CD8-positive, alpha-beta memory T cell (primary cell): ENCODE data around the gene PLN. TPM values are rescaled to one million over a fixed set of nuclear protein-coding genes. Genes with fewer than 3 reads are reported as not detected.

Experiments
- CTCF ChIA-PET: fragments of 350-600 bp; sonication (Branson Sonifier 250); formaldehyde crosslinking; loops from one replicate; lab custom pipeline; 2021; ENCODE audit warnings: antibody characterized with exemption; lab: Charles Lee
- POLR2A ChIA-PET: fragments of 350-600 bp; sonication (Branson Sonifier 250); formaldehyde crosslinking; loops from one replicate; lab custom pipeline; 2021; ENCODE audit warnings: antibody characterized with exemption; lab: Charles Lee
- DNase-seq, 5 donors: peaks; one replicate each; pipeline versions ENCODE4 v3.0.0 to v3.0.0-alpha.2; 2020 to 2022; ENCODE audit warnings: mixed read lengths in 1 of 5
- H3K27ac ChIP-seq: one replicate; pipeline ENCODE4 v1.7.0; 2013; ENCODE audit warnings: low read depth, mild to moderate bottlenecking, low read length, moderate library complexity
- H3K27me3 ChIP-seq: 2 replicates; pipeline ENCODE4 v1.7.0; 2013; ENCODE audit warnings: low read length, mild to moderate bottlenecking; ENCODE audit not compliant: insufficient read depth, poor library complexity, severe bottlenecking
- H3K36me3 ChIP-seq: 2 replicates; pipeline ENCODE4 v1.7.0; 2013; ENCODE audit warnings: mild to moderate bottlenecking, low read length, moderate library complexity; ENCODE audit not compliant: insufficient read depth
- H3K4me1 ChIP-seq: 2 replicates; pipeline ENCODE4 v1.7.0; 2013; ENCODE audit warnings: mild to moderate bottlenecking, low read length, moderate library complexity; ENCODE audit not compliant: insufficient read depth
- H3K4me3 ChIP-seq: 2 replicates; pipeline ENCODE4 v1.7.0; 2013; ENCODE audit warnings: mild to moderate bottlenecking, low read length
- H3K9me3 ChIP-seq: 2 replicates; pipeline ENCODE4 v1.7.0; 2013; ENCODE audit warnings: mild to moderate bottlenecking, low read length
- H3K27ac Mint-ChIP-seq, 8 donors: one replicate each; pipeline ENCODE4 v1.8.0; 2020 to 2021; ENCODE audit warnings: mixed read lengths in 8 of 8, mild to moderate bottlenecking in 6 of 8, inconsistent platforms in 3 of 8, moderate library complexity in 3 of 8
- H3K27me3 Mint-ChIP-seq, 2 donors: one replicate each; pipeline ENCODE4 v1.8.0; 2020 to 2021; ENCODE audit warnings: mixed read lengths in 2 of 2, mild to moderate bottlenecking in 1 of 2, moderate library complexity in 1 of 2
- H3K36me3 Mint-ChIP-seq, 3 donors: one replicate each; pipeline ENCODE4 v1.8.0; 2020 to 2021; ENCODE audit warnings: mixed read lengths in 3 of 3, inconsistent platforms in 1 of 3, mild to moderate bottlenecking in 1 of 3
- H3K4me1 Mint-ChIP-seq, 3 donors: one replicate each; pipeline ENCODE4 v1.8.0; 2020 to 2021; ENCODE audit warnings: mixed read lengths in 3 of 3, inconsistent platforms in 1 of 3, mild to moderate bottlenecking in 1 of 3
- H3K4me3 Mint-ChIP-seq, 7 donors: one replicate each; pipeline ENCODE4 v1.8.0; 2020 to 2021; ENCODE audit warnings: mixed read lengths in 7 of 7, mild to moderate bottlenecking in 6 of 7, moderate library complexity in 4 of 7, inconsistent platforms in 2 of 7
- H3K9me3 Mint-ChIP-seq, 5 donors: one replicate each; pipeline ENCODE4 v1.8.0; 2020 to 2022; ENCODE audit warnings: mixed read lengths in 5 of 5, mild to moderate bottlenecking in 3 of 5, moderate library complexity in 2 of 5, inconsistent platforms in 1 of 5
- polyA plus RNA-seq: library from polyadenylated mRNA; unstranded; fragments of 300-500 nt; fragmentation: Illumina TruSeq; gene quantifications from one replicate; pipeline ENCODE4 v1.2.3, GENCODE V29; 2021
- total RNA-seq, 2 experiments: library from RNA; stranded (reverse); gene quantifications; one replicate each; pipeline ENCODE4 v1.2.3, GENCODE V29; 2021

PLN gene
- total and polyA plus RNA-seq, 3 experiments from 2014 or later, result 0.49 TPM; not detected in 2

DNA sequence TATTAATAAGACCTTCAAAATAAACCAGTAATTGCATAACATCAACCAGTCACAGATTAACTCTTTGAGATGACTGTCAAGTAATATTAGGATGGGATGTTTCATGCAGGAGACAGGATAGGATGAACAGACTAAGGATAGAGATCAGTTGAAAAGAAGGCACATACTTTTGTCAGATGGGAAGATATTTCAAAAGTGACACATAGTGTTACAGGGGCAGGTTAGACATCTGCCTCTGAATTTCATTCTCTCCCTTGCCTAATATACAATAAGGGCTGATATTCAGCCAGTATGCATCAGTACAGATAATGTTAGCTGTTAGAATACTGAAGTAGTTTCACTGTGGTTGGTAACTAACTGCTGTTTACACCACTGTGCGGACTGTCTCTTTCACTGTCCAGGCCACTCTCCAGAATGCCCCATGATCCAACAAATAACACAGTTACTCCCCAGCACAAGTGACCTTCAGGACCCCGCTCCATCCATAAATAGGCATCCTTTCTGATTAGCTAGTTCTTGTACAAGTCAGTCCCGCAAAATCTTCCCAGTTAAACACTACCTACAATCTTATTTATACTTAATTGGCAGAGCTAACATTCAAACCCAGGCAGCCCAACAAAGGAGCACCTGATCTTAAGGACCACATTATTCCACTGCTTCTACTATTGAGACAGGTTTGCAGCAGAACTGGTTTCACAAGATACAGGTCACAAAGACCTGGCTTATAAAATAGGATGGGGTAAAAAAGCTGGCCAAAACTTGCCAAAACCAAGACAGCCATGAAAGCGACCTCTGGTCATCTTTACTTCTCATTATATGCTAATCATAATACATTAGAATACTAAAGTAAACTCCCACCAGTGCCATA is 21.9 kb upstream of the PLN start:
- Histone ChIP-seq H3K27me3 (no peaks in the 10 kb centered on the region), H3K27ac (no peak overlapping the region), H3K4me1 (no peaks in the 10 kb centered on the region), H3K9me3 (no peaks in the 10 kb centered on the region), H3K4me3 (no peak overlapping the region), H3K36me3 (no peaks in the 10 kb centered on the region)
- peak overlapping the region in 3 of 8 donors; percentile 24 to 49 (median 36) for H3K27ac Mint-ChIP-seq
- peaks cover 7 to 30% (median 20%) of the 10 kb centered on the region in 3 donors for H3K36me3 Mint-ChIP-seq
- H3K4me3 Mint-ChIP-seq, result no peak overlapping the region
- H3K4me1 Mint-ChIP-seq, result peaks cover 36 to 54% (median 45%) of the 10 kb centered on the region in 3 donors
- ChIA-PET POLR2A (no interaction called here), CTCF (no interaction called here)
- peaks cover 0 to 3% (median 0%) of the 10 kb centered on the region in 5 donors for H3K9me3 Mint-ChIP-seq
- no peaks in the 10 kb centered on the region for H3K27me3 Mint-ChIP-seq
- DNase-seq, result no peak

DNA sequence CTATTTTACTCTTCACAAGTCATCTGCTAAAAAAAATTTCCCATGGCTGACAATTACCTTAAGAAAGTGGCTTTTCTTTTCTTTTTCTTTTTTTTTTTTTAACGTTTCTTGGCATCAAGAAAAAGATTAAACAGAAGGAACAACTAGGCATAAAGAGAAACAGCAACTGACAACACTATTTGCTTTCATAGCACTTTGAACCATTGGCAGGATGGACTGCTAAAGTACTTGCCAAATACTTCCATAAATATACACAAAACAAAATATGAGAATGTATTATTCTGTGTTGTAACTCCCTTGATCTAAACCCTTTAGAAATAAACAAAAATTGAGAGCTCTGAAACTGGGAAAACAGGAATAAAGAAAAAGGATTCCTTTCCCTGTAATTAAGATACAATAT is 20.0 kb upstream of the PLN start:
- Histone ChIP-seq H3K27ac (no peak overlapping the region), H3K27me3 (no peaks in the 10 kb centered on the region), H3K4me1 (no peaks in the 10 kb centered on the region), H3K36me3 (no peaks in the 10 kb centered on the region), H3K4me3 (no peak overlapping the region), H3K9me3 (no peaks in the 10 kb centered on the region)
- DNase-seq, result no peak
- peaks cover 0 to 3% (median 0%) of the 10 kb centered on the region in 5 donors for H3K9me3 Mint-ChIP-seq
- H3K27ac Mint-ChIP-seq, result peak overlapping the region in 1 of 8 donors; percentile 3
- ChIA-PET POLR2A (no interaction called here), CTCF (no interaction called here)
- H3K4me3 Mint-ChIP-seq, result no peak overlapping the region
- peaks cover 50 to 74% (median 64%) of the 10 kb centered on the region in 3 donors for H3K4me1 Mint-ChIP-seq
- H3K27me3 Mint-ChIP-seq, result no peaks in the 10 kb centered on the region
- H3K36me3 Mint-ChIP-seq, result peaks cover 3 to 17% (median 17%) of the 10 kb centered on the region in 3 donors

DNA sequence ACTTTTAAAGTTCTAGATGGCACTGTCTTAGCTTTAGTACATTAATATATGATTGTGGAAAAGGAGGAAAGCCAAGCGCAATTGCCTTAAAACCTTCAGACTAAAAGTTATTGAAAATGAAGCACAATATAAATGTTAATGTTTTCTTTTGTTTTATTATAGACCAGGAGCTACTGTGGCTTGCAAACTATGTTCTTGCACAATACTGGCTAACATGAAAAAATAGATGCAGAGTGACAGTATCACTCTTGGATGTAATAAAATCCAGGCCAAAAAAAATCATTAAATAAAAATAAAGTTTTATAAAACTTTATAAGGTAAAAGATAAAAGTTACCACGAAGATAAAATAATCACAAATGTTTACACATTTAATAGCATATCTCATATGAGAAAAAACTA is 18.3 kb upstream of the PLN start:
- no peaks in the 10 kb centered on the region for H3K4me1 ChIP-seq
- Mint-ChIP-seq H3K9me3 (peaks cover 0 to 3% (median 0%) of the 10 kb centered on the region in 5 donors), H3K27me3 (no peaks in the 10 kb centered on the region), H3K27ac (no peak overlapping the region), H3K4me1 (peaks cover 50 to 76% (median 68%) of the 10 kb centered on the region in 3 donors), H3K4me3 (no peak overlapping the region), H3K36me3 (peaks cover 4 to 17% (median 11%) of the 10 kb centered on the region in 3 donors)
- no peaks in the 10 kb centered on the region for H3K9me3 ChIP-seq
- POLR2A ChIA-PET, result no interaction called here
- CTCF ChIA-PET, result no interaction called here
- DNase-seq, result no peak
- H3K27ac ChIP-seq, result no peak overlapping the region
- no peaks in the 10 kb centered on the region for H3K36me3 ChIP-seq
- no peak overlapping the region for H3K4me3 ChIP-seq
- H3K27me3 ChIP-seq, result no peaks in the 10 kb centered on the region

DNA sequence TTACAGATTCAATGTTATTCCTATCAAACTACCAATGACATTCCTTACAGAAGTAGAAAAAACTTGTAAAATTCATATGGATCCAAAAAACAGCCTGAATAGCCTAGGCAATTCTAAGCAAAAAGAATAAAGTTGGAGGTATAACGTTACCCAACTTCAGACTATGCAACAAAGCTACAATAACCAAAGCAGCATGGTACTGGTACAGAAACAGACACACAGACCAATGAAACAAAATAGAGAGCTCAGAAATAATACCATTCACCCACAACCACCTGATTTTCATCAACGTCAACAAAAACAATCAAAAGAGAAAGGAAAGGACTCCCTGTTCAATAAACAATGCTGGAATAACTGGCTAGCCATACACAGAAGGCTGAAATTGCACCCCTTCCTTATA is 17.2 kb upstream of the PLN start:
- no peak overlapping the region for H3K27ac Mint-ChIP-seq
- ChIA-PET CTCF (no interaction called here), POLR2A (no interaction called here)
- Histone ChIP-seq H3K9me3 (no peaks in the 10 kb centered on the region), H3K27ac (no peak overlapping the region), H3K27me3 (no peaks in the 10 kb centered on the region), H3K36me3 (peaks cover 5% of the 10 kb centered on the region), H3K4me1 (no peaks in the 10 kb centered on the region), H3K4me3 (no peak overlapping the region)
- H3K4me1 Mint-ChIP-seq, result peaks cover 48 to 72% (median 65%) of the 10 kb centered on the region in 3 donors
- H3K36me3 Mint-ChIP-seq, result peaks cover 4 to 12% (median 11%) of the 10 kb centered on the region in 3 donors
- H3K27me3 Mint-ChIP-seq, result no peaks in the 10 kb centered on the region
- peak overlapping the region in 1 of 7 donors; percentile 3 for H3K4me3 Mint-ChIP-seq
- peaks cover 0 to 3% (median 0%) of the 10 kb centered on the region in 5 donors for H3K9me3 Mint-ChIP-seq
- no peak for DNase-seq

DNA sequence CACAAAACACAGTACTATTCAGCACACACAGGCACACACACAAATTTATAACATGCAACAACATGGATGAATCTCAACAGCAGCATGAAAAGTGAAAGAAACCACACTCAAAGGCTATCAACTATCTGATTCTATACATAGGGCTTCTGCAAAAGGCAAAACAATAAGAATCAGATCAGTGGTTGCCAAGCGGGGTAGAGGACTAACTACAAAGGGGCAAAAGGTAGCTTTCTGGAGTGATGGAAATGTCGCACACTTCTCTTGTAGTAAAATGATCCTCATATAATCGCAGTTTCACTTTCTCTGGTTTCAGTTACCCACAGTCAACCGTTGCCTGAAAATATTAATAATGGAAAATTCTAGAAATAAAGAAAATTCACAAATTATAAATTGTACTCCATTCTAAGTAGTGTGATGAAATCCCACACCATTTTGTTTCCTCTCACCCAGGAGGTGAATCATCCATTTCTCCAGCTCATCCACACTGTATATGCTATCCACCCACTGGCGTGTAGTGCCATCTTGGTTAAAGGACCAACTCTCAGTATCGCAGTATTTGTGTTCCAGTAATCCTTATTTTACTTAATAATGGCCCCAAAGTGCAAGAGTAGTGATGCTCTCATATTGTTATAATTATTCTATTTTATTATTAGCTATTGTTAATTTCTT is 12.8 kb upstream of the PLN start:
- H3K4me1 Mint-ChIP-seq, result peaks cover 52 to 73% (median 70%) of the 10 kb centered on the region in 3 donors
- peaks cover 0 to 3% (median 0%) of the 10 kb centered on the region in 5 donors for H3K9me3 Mint-ChIP-seq

DNA sequence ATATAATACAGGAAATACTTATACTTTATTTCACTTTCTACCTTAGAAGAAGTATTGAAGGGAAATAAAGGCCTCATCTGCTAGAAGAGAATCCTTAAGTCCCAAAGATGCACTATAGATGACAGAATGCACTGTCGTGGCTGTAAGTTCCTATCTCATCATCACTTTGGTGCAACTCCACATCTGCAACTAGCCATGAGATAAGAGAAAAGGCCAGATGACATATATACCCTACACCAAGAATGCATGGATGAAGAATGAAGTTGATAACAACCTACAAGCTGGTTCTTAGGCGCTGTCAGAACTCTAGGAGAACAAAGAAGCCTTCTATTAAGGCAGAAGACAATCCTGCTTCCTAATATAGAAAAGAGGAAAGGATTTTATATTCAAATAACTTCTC is 11.6 kb upstream of the PLN start:
- peaks cover 6% of the 10 kb centered on the region for H3K4me1 ChIP-seq
- peaks cover 4 to 8% (median 8%) of the 10 kb centered on the region in 3 donors for H3K36me3 Mint-ChIP-seq
- CTCF ChIA-PET, result no interaction called here
- H3K36me3 ChIP-seq, result peaks cover 5% of the 10 kb centered on the region
- no peak overlapping the region for H3K4me3 Mint-ChIP-seq
- DNase-seq, result no peak
- no peak overlapping the region for H3K27ac ChIP-seq
- peaks cover 48 to 66% (median 64%) of the 10 kb centered on the region in 3 donors for H3K4me1 Mint-ChIP-seq
- H3K27me3 Mint-ChIP-seq, result no peaks in the 10 kb centered on the region
- POLR2A ChIA-PET, result interaction anchor here (1.2 kb wide), 1 partner anchor 23 kb away, joined by 3 read pairs; no protein-coding TSS in a partner anchor
- no peaks in the 10 kb centered on the region for H3K9me3 Mint-ChIP-seq
- H3K9me3 ChIP-seq, result no peaks in the 10 kb centered on the region
- H3K27ac Mint-ChIP-seq, result no peak overlapping the region
- no peak overlapping the region for H3K4me3 ChIP-seq
- H3K27me3 ChIP-seq, result no peaks in the 10 kb centered on the region

More for the DNA sequence above, 12.8 kb upstream of the PLN start:
- H3K27ac ChIP-seq, result no peak overlapping the region
- H3K36me3 ChIP-seq, result peaks cover 5% of the 10 kb centered on the region
- peak overlapping the region in 2 of 8 donors; percentile 6 to 70 for H3K27ac Mint-ChIP-seq
- DNase-seq, result no peak
- H3K4me3 Mint-ChIP-seq, result no peak overlapping the region
- H3K36me3 Mint-ChIP-seq, result peaks cover 4 to 11% (median 10%) of the 10 kb centered on the region in 3 donors
- H3K4me3 ChIP-seq, result no peak overlapping the region
- H3K27me3 Mint-ChIP-seq, result no peaks in the 10 kb centered on the region
- POLR2A ChIA-PET, result interaction anchor here (1.2 kb wide), 1 partner anchor 24 kb away, joined by 3 read pairs; no protein-coding TSS in a partner anchor
- CTCF ChIA-PET, result no interaction called here
- H3K9me3 ChIP-seq, result no peaks in the 10 kb centered on the region
- peaks cover 6% of the 10 kb centered on the region for H3K4me1 ChIP-seq
- no peaks in the 10 kb centered on the region for H3K27me3 ChIP-seq

DNA sequence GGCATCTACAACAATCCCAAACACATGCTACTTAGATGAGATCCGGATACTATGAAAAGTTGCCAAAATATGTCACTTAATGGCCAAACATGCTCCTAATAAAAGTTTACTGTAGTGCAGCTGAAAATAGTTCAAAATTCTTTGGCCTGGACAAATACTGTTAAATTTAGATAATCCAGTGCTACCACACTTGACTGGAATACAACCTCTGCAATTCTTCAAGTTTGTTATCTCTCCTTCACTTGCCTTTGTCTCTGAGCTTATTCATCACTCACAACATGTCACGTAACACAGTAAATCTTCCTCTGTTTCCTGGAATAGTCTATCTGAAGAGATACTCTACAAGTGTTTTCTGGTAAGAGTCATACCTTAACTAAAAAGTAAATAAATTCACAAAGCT is 10.5 kb upstream of the PLN start:
- Mint-ChIP-seq H3K9me3 (no peaks in the 10 kb centered on the region), H3K36me3 (peaks cover 4 to 9% (median 8%) of the 10 kb centered on the region in 3 donors), H3K27ac (peak overlapping the region in 1 of 8 donors; percentile 6), H3K4me1 (peaks cover 43 to 64% (median 62%) of the 10 kb centered on the region in 3 donors), H3K4me3 (no peak overlapping the region), H3K27me3 (no peaks in the 10 kb centered on the region)
- peaks cover 6% of the 10 kb centered on the region for H3K4me1 ChIP-seq
- ChIA-PET POLR2A (no interaction called here), CTCF (no interaction called here)
- no peaks in the 10 kb centered on the region for H3K9me3 ChIP-seq
- H3K4me3 ChIP-seq, result no peak overlapping the region
- H3K27me3 ChIP-seq, result no peaks in the 10 kb centered on the region
- no peak overlapping the region for H3K27ac ChIP-seq
- DNase-seq, result no peak
- H3K36me3 ChIP-seq, result peaks cover 5% of the 10 kb centered on the region
